ENCODE data around the gene XDH.

The XDH gene

DNA sequence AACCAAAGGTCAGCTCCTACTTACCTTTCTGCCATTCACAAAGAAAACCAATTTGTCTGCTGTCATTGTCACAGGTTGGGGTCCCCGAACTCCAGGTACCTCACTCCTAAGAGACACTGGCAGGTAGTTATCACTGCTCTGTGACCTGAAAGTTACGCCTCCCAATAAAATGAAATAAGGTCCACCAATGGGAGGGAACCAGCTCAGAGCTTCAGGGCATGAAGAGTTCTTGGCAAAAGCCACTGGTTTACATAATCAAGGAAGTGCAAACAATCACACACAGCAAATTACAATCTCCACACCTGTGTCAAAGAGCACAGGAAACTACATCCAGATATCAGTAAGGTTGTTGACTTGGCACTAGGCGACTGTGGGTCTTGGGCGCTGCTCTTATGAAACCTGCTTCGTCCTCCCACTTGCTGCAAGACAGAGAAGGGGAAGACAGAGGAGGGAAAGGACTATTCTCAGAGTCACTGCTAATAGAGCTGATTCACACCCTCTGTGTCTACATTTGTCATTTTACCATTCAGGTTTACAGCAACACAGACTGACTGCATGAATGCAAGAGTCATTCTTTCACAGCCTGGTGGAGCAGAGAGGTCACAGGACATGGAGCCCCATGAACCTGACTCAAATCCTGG, at the start of gene XDH:
XDH (minus strand) TSS at position 142 of the 641 bp plus-strand sequence; CDS start at position 66, 76 bp downstream.
- H3K9me3 ChIP-seq (ENCODE audit: control insufficient read depth in 1 of 2, low read length in 2 of 2) = peaks cover 3 to 11% of the 10 kb centered on the region in 2 donors
- no peaks in the 10 kb centered on the region for H3K27me3 ChIP-seq (ENCODE audit: low read depth, low read length)
- no peaks in the 10 kb centered on the region for H3K36me3 ChIP-seq (ENCODE audit: control insufficient read depth in 1 of 2, insufficient read depth in 2 of 2, low read length in 2 of 2)
- peak within 1 kb of the TSS in 1 of 2 donors; percentile 24 for H3K4me3 ChIP-seq (ENCODE audit: low read depth in 1 of 2, low read length in 2 of 2)
- no peak within 1 kb of the TSS for H3K27ac ChIP-seq (ENCODE audit: low read length)
- no peaks in the 10 kb centered on the region for H3K4me1 ChIP-seq (ENCODE audit: control insufficient read depth in 1 of 2, insufficient read depth in 2 of 2, low read length in 2 of 2)

DNA sequence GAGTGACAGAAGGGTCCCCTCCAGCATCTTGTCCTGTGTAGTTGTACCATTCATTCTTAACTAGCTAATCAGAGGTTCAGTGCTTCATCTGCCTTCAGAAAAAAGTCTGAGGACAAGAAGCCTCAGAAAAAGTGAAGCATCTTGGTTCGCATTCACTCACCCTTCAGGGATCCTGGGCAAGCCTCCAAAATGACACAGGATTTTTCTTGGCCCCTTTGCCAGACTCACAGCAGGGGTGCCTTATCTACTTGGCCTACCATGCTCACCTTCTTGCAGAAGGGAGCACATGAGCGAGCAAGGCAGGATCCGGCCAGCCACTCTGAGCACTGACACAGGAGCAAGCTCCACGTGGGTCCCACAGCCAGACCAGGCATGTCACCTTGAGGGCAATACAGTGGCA, 43.1 kb upstream of the XDH start:
- Histone ChIP-seq H3K27me3 (ENCODE audit: low read depth, low read length) (no peaks in the 10 kb centered on the region), H3K36me3 (ENCODE audit: control insufficient read depth in 1 of 2, insufficient read depth in 2 of 2, low read length in 2 of 2) (no peaks in the 10 kb centered on the region), H3K27ac (ENCODE audit: low read length) (no peak overlapping the region), H3K9me3 (ENCODE audit: control insufficient read depth in 1 of 2, low read length in 2 of 2) (peaks cover 0 to 19% of the 10 kb centered on the region in 2 donors), H3K4me3 (ENCODE audit: low read depth in 1 of 2, low read length in 2 of 2) (no peak overlapping the region), H3K4me1 (ENCODE audit: control insufficient read depth in 1 of 2, insufficient read depth in 2 of 2, low read length in 2 of 2) (no peaks in the 10 kb centered on the region)

DNA sequence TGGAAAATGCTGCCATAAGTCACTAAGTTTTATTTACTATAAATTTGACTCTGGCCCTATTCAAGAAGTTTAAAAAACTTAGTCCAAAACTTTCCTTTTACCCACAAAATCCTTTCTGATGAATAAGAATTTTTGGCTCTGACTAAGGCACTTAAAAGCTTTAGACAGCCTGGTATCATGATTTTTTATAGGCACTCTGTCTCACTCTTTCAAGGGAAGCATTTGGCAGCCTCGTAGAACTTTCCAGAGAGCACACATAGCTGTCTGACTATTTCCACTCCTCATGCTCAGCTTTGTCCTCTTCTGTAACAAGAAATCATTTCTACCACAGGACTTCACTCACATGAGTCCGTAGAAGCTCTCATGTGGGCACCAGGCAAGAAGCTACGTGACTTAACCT, 32.3 kb upstream of the XDH start:
- no peaks in the 10 kb centered on the region for H3K27me3 ChIP-seq (ENCODE audit: low read depth, low read length)
- no peak overlapping the region for H3K4me3 ChIP-seq (ENCODE audit: low read depth in 1 of 2, low read length in 2 of 2)
- no peak overlapping the region for H3K27ac ChIP-seq (ENCODE audit: low read length)
- peaks cover 0 to 6% of the 10 kb centered on the region in 2 donors for H3K9me3 ChIP-seq (ENCODE audit: control insufficient read depth in 1 of 2, low read length in 2 of 2)
- H3K36me3 ChIP-seq (ENCODE audit: control insufficient read depth in 1 of 2, insufficient read depth in 2 of 2, low read length in 2 of 2) = no peaks in the 10 kb centered on the region
- H3K4me1 ChIP-seq (ENCODE audit: control insufficient read depth in 1 of 2, insufficient read depth in 2 of 2, low read length in 2 of 2) = no peaks in the 10 kb centered on the region

DNA sequence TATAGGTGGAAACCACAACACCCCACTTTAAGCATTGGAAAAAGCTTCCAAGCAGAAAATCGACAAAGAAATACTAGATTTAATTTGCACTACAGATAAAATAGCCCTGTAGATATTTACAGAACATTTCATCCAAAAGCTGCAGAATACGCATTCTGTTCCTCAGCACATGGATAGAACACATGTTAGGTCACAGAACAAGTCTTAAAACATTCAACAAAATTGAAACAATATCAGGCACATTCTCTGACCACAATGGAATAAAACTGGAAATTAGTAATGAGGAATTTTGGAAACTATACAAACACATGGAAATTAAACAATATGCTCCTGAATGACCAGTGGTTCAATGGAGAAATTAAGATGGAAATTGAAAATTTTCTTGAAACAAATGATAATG, 27.8 kb upstream of the XDH start:
- H3K27ac ChIP-seq (ENCODE audit: low read length) = no peak overlapping the region
- H3K9me3 ChIP-seq (ENCODE audit: control insufficient read depth in 1 of 2, low read length in 2 of 2) = peaks cover 0 to 4% of the 10 kb centered on the region in 2 donors
- H3K27me3 ChIP-seq (ENCODE audit: low read depth, low read length) = no peaks in the 10 kb centered on the region
- H3K4me1 ChIP-seq (ENCODE audit: control insufficient read depth in 1 of 2, insufficient read depth in 2 of 2, low read length in 2 of 2) = no peaks in the 10 kb centered on the region
- no peaks in the 10 kb centered on the region for H3K36me3 ChIP-seq (ENCODE audit: control insufficient read depth in 1 of 2, insufficient read depth in 2 of 2, low read length in 2 of 2)
- no peak overlapping the region for H3K4me3 ChIP-seq (ENCODE audit: low read depth in 1 of 2, low read length in 2 of 2)

DNA sequence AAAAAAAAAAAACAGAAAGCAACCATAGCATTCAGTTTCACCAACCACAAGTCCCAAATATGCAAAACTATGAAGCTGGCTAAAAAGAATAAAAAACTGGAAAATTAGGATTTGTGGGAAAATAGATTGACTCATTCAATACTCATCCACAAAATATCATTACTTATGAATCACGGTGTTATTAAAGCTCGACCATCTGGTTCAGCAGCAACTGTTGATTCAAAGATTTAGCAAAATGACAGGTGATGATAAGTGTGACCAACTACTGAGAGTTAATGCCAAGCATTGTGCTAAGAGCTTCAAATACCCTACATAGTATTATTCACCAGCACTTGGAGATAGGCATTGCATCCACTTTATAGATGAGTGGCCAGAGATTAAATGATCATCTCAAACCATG, 26.2 kb upstream of the XDH start:
- H3K36me3 ChIP-seq (ENCODE audit: control insufficient read depth in 1 of 2, insufficient read depth in 2 of 2, low read length in 2 of 2) = no peaks in the 10 kb centered on the region
- no peaks in the 10 kb centered on the region for H3K27me3 ChIP-seq (ENCODE audit: low read depth, low read length)

DNA sequence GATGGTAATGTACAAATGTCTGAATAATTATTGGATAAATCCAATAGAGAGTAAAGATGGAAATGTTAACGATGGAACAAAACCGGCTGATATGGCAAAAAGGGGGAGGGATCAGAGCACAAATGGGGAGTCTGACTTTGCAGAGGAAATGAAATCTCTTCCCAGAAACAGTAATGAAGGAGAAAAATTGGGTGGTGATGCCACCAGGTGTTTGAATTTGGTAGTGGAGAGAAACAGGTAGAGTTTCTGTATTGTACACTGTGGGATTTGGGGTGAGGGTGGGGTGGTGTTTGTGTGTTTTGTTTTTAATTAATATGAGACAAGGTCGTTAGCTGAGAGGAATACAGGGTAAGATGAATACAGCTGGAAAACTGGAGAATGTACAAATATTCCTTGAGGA, 20.4 kb upstream of the XDH start:
- no peaks in the 10 kb centered on the region for H3K9me3 ChIP-seq (ENCODE audit: control insufficient read depth in 1 of 2, low read length in 2 of 2)
- no peaks in the 10 kb centered on the region for H3K4me1 ChIP-seq (ENCODE audit: control insufficient read depth in 1 of 2, insufficient read depth in 2 of 2, low read length in 2 of 2)
- H3K27me3 ChIP-seq (ENCODE audit: low read depth, low read length) = no peaks in the 10 kb centered on the region
- no peak overlapping the region for H3K27ac ChIP-seq (ENCODE audit: low read length)
- H3K4me3 ChIP-seq (ENCODE audit: low read depth in 1 of 2, low read length in 2 of 2) = no peak overlapping the region
- no peaks in the 10 kb centered on the region for H3K36me3 ChIP-seq (ENCODE audit: control insufficient read depth in 1 of 2, insufficient read depth in 2 of 2, low read length in 2 of 2)

More for the DNA sequence above, 26.2 kb upstream of the XDH start:
- Histone ChIP-seq H3K4me3 (ENCODE audit: low read depth in 1 of 2, low read length in 2 of 2) (no peak overlapping the region), H3K9me3 (ENCODE audit: control insufficient read depth in 1 of 2, low read length in 2 of 2) (peaks cover 0 to 4% of the 10 kb centered on the region in 2 donors), H3K4me1 (ENCODE audit: control insufficient read depth in 1 of 2, insufficient read depth in 2 of 2, low read length in 2 of 2) (no peaks in the 10 kb centered on the region), H3K27ac (ENCODE audit: low read length) (no peak overlapping the region)

DNA sequence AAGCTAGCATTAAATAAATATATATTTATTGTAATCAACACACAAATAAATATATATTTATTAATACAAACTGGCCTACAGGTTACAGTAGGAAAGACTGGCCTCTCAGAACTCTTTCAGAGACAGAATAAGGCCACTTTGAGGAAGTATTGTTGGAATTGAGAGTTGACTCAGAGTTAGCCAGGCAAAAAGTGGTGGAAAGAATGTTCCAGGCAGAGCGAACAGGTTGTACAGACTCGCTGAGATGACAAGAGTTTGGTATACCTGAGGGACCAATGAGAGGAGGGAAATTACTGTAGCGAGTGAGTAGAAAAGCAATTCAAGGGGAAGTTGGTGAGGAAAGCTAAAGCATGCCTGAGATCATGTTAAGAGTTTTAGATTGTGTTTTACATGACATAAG, 19.0 kb upstream of the XDH start:
- Histone ChIP-seq H3K27me3 (ENCODE audit: low read depth, low read length) (no peaks in the 10 kb centered on the region), H3K36me3 (ENCODE audit: control insufficient read depth in 1 of 2, insufficient read depth in 2 of 2, low read length in 2 of 2) (no peaks in the 10 kb centered on the region), H3K9me3 (ENCODE audit: control insufficient read depth in 1 of 2, low read length in 2 of 2) (no peaks in the 10 kb centered on the region), H3K27ac (ENCODE audit: low read length) (no peak overlapping the region), H3K4me1 (ENCODE audit: control insufficient read depth in 1 of 2, insufficient read depth in 2 of 2, low read length in 2 of 2) (no peaks in the 10 kb centered on the region), H3K4me3 (ENCODE audit: low read depth in 1 of 2, low read length in 2 of 2) (no peak overlapping the region)

DNA sequence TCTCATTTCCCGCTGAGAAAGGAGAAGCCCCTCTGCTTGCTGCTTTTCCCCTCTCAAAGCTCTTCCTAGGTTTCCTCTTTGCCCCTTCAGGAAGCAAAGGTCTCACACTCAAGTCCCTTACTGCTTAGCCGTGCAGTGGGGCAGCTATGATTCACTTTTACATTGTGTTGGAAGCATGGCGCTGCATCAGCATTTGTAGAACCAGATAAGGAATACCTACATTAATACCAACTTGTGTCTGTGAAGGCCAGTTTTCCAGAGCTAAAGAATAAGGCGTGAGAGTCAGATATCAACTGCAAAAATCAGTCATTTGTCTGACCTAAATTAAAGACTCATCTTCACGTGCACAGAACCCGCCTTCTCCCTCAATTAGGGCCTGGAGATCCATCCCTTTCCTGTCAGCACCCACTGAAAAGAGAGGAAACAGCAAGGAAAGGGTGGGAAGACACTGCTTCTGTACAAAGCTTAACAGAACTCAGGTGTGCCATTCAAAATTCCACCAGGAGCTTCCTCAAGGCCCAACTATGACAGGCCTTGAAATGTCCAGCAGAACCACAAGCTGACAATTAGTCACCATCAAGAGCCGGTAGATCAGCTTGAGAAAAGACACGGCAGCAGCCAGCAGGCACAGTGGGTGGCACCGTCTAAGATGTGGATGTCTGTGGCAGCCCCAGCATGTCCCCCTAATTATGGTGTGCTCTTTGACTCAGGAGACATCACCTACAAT, 16.1 kb upstream of the XDH start:
- Histone ChIP-seq H3K4me1 (ENCODE audit: control insufficient read depth in 1 of 2, insufficient read depth in 2 of 2, low read length in 2 of 2) (no peaks in the 10 kb centered on the region), H3K27me3 (ENCODE audit: low read depth, low read length) (no peaks in the 10 kb centered on the region), H3K36me3 (ENCODE audit: control insufficient read depth in 1 of 2, insufficient read depth in 2 of 2, low read length in 2 of 2) (no peaks in the 10 kb centered on the region), H3K4me3 (ENCODE audit: low read depth in 1 of 2, low read length in 2 of 2) (no peak overlapping the region), H3K9me3 (ENCODE audit: control insufficient read depth in 1 of 2, low read length in 2 of 2) (no peaks in the 10 kb centered on the region), H3K27ac (ENCODE audit: low read length) (no peak overlapping the region)

DNA sequence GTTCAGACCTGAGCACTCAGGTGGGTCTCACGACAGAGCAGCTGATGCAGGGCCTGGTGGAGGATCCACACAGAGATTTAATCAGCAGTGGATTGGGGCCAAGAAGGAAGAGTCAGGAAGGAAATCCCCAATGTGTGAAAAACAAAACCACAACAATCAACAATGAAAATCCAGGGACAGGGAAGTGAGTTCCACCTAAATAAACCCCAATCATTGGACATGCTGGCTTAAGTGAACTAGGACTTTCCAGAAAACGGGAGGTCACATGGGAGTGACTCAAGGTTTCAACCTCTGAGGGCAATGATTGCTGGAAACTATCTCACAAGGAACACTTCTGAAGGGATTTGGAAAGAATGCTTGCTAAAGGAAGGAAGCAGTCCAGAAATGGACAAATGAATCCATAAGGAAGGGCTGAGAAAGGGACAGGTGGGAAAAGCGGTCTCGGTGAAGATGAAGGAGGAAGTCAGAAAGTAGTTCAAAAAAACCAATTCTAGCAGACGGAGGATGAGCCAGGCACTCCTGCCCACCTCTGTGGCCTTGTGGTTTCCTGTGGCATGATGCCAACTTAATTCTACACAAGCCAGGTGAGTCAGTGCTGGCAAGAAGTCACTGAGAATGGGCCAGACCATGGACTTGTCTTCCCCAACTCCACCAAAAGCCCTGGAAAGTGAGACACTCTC, 15.4 kb upstream of the XDH start:
- Histone ChIP-seq H3K4me1 (ENCODE audit: control insufficient read depth in 1 of 2, insufficient read depth in 2 of 2, low read length in 2 of 2) (no peaks in the 10 kb centered on the region), H3K27me3 (ENCODE audit: low read depth, low read length) (no peaks in the 10 kb centered on the region), H3K9me3 (ENCODE audit: control insufficient read depth in 1 of 2, low read length in 2 of 2) (no peaks in the 10 kb centered on the region), H3K4me3 (ENCODE audit: low read depth in 1 of 2, low read length in 2 of 2) (no peak overlapping the region), H3K36me3 (ENCODE audit: control insufficient read depth in 1 of 2, insufficient read depth in 2 of 2, low read length in 2 of 2) (no peaks in the 10 kb centered on the region), H3K27ac (ENCODE audit: low read length) (no peak overlapping the region)

DNA sequence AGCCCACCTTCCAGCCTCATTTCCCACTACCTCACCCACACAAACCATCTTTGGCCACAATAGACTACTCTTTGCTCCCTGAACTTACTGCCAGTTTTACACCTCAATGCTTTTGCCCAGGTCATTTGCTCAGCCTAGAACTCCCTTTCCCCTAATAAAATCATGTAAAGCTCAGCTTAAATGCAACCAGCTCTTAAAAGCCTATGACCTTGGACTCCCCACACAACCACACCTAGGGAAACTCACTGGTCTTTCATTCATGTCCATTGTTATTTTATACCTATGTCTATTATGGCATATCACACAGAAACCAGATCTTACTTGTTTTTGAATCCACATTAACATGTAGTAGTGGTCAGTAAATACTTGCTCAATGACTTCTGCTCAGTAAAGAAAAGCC, 14.5 kb upstream of the XDH start:
- no peaks in the 10 kb centered on the region for H3K27me3 ChIP-seq (ENCODE audit: low read depth, low read length)
- H3K4me1 ChIP-seq (ENCODE audit: control insufficient read depth in 1 of 2, insufficient read depth in 2 of 2, low read length in 2 of 2) = no peaks in the 10 kb centered on the region

DNA sequence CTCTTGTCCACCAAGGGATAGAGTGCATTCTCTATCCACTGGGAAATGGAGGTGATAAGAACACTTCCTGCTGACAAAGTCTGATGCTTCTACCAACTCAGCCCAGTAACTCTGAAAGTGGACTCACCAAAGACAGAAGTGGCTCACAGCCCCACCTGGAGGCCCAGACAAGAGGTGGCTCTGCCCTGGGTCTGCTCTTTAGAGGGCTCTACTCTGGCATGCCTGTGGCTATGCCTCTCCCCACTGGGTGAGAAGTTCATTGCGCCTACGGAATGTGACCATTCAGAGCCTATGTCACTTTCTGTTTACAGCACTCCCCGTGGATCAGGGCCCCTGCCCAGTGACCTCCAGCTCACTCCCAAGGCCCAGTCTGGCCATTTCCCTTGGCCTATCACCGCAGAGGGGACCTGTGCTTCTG, 13.5 kb upstream of the XDH start:
- H3K4me3 ChIP-seq (ENCODE audit: low read depth in 1 of 2, low read length in 2 of 2) = no peak overlapping the region
- H3K27ac ChIP-seq (ENCODE audit: low read length) = no peak overlapping the region
- H3K27me3 ChIP-seq (ENCODE audit: low read depth, low read length) = no peaks in the 10 kb centered on the region
- H3K36me3 ChIP-seq (ENCODE audit: control insufficient read depth in 1 of 2, insufficient read depth in 2 of 2, low read length in 2 of 2) = no peaks in the 10 kb centered on the region
- no peaks in the 10 kb centered on the region for H3K4me1 ChIP-seq (ENCODE audit: control insufficient read depth in 1 of 2, insufficient read depth in 2 of 2, low read length in 2 of 2)
- H3K9me3 ChIP-seq (ENCODE audit: control insufficient read depth in 1 of 2, low read length in 2 of 2) = no peaks in the 10 kb centered on the region

More for the DNA sequence above, 14.5 kb upstream of the XDH start:
- no peaks in the 10 kb centered on the region for H3K9me3 ChIP-seq (ENCODE audit: control insufficient read depth in 1 of 2, low read length in 2 of 2)
- H3K27ac ChIP-seq (ENCODE audit: low read length) = no peak overlapping the region
- H3K36me3 ChIP-seq (ENCODE audit: control insufficient read depth in 1 of 2, insufficient read depth in 2 of 2, low read length in 2 of 2) = no peaks in the 10 kb centered on the region
- H3K4me3 ChIP-seq (ENCODE audit: low read depth in 1 of 2, low read length in 2 of 2) = no peak overlapping the region

Measured in muscle layer of duodenum (tissue), 2 donors.